Measurements from ENCODE around the gene KPNA4.

KPNA4 gene

DNA sequence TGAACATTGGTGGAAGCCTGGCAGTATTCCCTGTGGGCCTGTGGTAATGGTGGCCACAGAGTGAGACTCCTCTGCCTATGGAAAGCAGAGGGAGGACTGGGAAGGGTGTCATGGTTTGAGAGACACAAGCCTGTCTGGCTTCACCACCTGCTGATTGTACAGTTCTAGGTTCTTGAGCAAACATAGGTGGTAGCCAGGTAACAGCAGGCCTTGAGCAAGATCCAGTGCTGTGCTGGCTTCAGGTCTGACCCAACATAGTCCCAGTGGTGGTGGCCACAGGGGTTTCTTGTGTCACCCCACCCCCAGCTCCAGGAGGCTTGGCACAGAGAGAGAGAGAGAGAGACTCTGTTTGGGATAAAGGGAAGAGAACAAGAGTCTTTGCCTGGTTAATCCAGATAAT, 22.7 kb upstream of the KPNA4 start:
- Mint-ChIP-seq H3K4me3 (no peak overlapping the region), H3K4me1 (no peaks in the 10 kb centered on the region), H3K27me3 (ENCODE audit: low read depth) (no peaks in the 10 kb centered on the region), H3K27ac (no peak overlapping the region), H3K36me3 (ENCODE audit: low read depth) (no peaks in the 10 kb centered on the region), H3K9me3 (peaks cover 54% of the 10 kb centered on the region)
- TF ChIP-seq, protein P1, sequence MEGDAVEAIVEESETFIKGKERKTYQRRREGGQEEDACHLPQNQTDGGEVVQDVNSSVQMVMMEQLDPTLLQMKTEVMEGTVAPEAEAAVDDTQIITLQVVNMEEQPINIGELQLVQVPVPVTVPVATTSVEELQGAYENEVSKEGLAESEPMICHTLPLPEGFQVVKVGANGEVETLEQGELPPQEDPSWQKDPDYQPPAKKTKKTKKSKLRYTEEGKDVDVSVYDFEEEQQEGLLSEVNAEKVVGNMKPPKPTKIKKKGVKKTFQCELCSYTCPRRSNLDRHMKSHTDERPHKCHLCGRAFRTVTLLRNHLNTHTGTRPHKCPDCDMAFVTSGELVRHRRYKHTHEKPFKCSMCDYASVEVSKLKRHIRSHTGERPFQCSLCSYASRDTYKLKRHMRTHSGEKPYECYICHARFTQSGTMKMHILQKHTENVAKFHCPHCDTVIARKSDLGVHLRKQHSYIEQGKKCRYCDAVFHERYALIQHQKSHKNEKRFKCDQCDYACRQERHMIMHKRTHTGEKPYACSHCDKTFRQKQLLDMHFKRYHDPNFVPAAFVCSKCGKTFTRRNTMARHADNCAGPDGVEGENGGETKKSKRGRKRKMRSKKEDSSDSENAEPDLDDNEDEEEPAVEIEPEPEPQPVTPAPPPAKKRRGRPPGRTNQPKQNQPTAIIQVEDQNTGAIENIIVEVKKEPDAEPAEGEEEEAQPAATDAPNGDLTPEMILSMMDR (IDR thresholded peaks at IDR 0.05; ENCODE audit: unreplicated experiment in 3 of 3) = no peak

DNA sequence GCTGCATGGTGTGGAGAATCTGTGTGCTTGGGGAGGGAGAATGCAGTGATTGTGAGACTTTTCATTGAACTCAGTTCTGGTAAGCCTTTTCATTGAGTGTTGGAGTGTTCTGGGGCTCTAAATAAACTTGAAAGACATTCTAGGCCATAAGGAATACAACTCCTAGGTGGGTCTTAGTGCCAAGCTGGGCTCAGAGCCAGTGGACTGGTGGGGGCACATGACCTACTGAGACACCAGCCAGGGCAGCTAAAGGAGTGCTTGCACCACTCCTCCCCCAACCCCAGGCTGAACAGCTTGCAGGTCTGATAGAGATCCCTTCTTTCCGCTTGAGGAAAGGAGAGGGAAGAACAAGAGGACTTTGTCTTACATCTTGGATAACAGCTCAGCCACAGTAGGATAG, 21.7 kb upstream of the KPNA4 start:
- Mint-ChIP-seq H3K36me3 (ENCODE audit: low read depth) (no peaks in the 10 kb centered on the region), H3K27ac (no peak overlapping the region), H3K4me1 (no peaks in the 10 kb centered on the region), H3K27me3 (ENCODE audit: low read depth) (no peaks in the 10 kb centered on the region), H3K4me3 (no peak overlapping the region), H3K9me3 (peaks cover 57% of the 10 kb centered on the region)
- TF ChIP-seq, protein P1 (IDR thresholded peaks at IDR 0.05; ENCODE audit: unreplicated experiment in 3 of 3) = no peak

DNA sequence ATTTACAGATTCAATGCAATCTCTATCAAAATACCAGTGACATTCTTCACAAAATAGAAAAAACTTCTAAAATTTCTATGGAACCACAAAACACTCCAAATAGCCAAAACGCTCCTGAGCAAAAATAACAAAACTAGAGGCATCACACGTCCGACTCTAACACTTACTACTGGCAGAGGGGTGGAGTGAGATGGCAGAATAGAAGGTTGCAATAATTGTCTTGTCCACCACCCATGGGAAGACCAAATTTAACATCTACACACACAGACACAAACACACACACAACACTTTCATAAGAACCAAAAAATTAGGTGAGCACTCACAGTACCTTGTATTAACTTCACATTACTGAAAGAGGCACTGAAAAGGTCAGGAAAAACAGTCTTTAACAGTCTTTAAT, 21.3 kb upstream of the KPNA4 start:
- Mint-ChIP-seq H3K36me3 (ENCODE audit: low read depth) (peaks cover 2% of the 10 kb centered on the region), H3K27ac (no peak overlapping the region), H3K27me3 (ENCODE audit: low read depth) (no peaks in the 10 kb centered on the region), H3K9me3 (peaks cover 61% of the 10 kb centered on the region), H3K4me3 (no peak overlapping the region), H3K4me1 (no peaks in the 10 kb centered on the region)
- TF ChIP-seq, protein P1 (IDR thresholded peaks at IDR 0.05; ENCODE audit: unreplicated experiment in 3 of 3) = no peak

GRCh38 chr3:160583451-160583850, 18.1 kb upstream of the KPNA4 start:
- no peaks in the 10 kb centered on the region for H3K27me3 Mint-ChIP-seq (ENCODE audit: low read depth)
- no peak overlapping the region for H3K27ac Mint-ChIP-seq
- TF ChIP-seq, protein P1 (IDR thresholded peaks at IDR 0.05; ENCODE audit: unreplicated experiment in 3 of 3) = no peak
- H3K36me3 Mint-ChIP-seq (ENCODE audit: low read depth) = peaks cover 4% of the 10 kb centered on the region
- peaks cover 55% of the 10 kb centered on the region for H3K9me3 Mint-ChIP-seq
- H3K4me1 Mint-ChIP-seq = no peaks in the 10 kb centered on the region
- H3K4me3 Mint-ChIP-seq = no peak overlapping the region

GRCh38 chr3:160580938-160581337, 15.6 kb upstream of the KPNA4 start:
- TF ChIP-seq, protein P1 (IDR thresholded peaks at IDR 0.05; ENCODE audit: unreplicated experiment in 3 of 3) = no peak
- Mint-ChIP-seq H3K36me3 (ENCODE audit: low read depth) (peaks cover 4% of the 10 kb centered on the region), H3K27ac (no peak overlapping the region), H3K9me3 (peaks cover 43% of the 10 kb centered on the region), H3K4me1 (peaks cover 5% of the 10 kb centered on the region), H3K27me3 (ENCODE audit: low read depth) (no peaks in the 10 kb centered on the region), H3K4me3 (no peak overlapping the region)

DNA sequence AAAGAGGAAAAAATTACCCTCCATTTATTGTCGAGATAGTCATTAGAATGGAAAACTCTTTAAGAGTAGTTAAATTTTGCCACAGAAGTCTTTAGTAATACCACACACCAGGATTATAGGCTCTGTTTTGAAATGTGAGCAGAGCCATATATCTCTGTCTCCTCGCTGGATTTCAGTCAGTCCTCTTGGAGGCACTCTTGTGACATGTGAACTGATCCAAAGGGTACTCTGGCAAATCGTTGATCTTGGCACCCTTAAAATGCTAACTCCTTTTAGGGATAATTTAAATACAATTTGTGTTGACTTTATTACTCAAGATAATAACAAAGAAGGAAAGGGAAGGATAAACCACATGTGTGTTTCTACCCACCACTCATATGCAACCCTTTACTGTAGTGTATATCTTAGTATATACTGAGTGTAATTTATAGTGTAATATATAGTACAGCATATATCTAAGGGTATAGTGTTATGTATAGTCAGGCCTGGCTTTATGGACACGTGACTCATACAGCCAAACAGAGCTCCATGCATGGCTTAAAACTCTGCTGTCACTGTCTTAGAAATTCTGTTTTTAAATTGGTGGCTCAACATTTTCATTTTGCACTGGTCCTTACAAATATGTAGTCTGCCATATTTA, 12.3 kb upstream of the KPNA4 start:
- H3K9me3 Mint-ChIP-seq = peaks cover 34% of the 10 kb centered on the region
- H3K4me1 Mint-ChIP-seq = peaks cover 5% of the 10 kb centered on the region
- TF ChIP-seq, protein P1 (IDR thresholded peaks at IDR 0.05; ENCODE audit: unreplicated experiment in 3 of 3) = no peak
- H3K27ac Mint-ChIP-seq = no peak overlapping the region
- no peaks in the 10 kb centered on the region for H3K27me3 Mint-ChIP-seq (ENCODE audit: low read depth)
- peaks cover 12% of the 10 kb centered on the region for H3K36me3 Mint-ChIP-seq (ENCODE audit: low read depth)
- no peak overlapping the region for H3K4me3 Mint-ChIP-seq

Data from nephron (organoid).